PC-3 (cell line): ENCODE results near the gene BTG4. TPM values are rescaled to one million over a fixed set of nuclear protein-coding genes. Genes with fewer than 3 reads are reported as not detected.

Experiments used
- ATAC-seq: fragments of 200-7000 bp; cut with Tn5 transposase; 2 replicates; pipeline ENCODE4 v1.9.1; 2020; ENCODE audit warnings: mild to moderate bottlenecking, moderate library complexity
- BruUV-seq: library from RNA; stranded (reverse); fragments of 400-500 nt; replicated peaks from 2 replicates; lab custom pipeline; 2021; lab: Mats Ljungman, UMichigan
- CTCF ChIA-PET: fragments of 300-600 bp; sonication (Branson Sonifier 250); formaldehyde crosslinking; loops from one replicate; lab custom pipeline; 2022; ENCODE audit warnings: antibody characterized with exemption; lab: Charles Lee
- POLR2A ChIA-PET: fragments of 300-600 bp; sonication (Branson Sonifier 250); formaldehyde crosslinking; loops from one replicate; lab custom pipeline; 2022; ENCODE audit warnings: antibody characterized with exemption; ENCODE audit not compliant: unreplicated experiment; lab: Charles Lee
- DNase-seq: peaks from one replicate; pipeline ENCODE4 v3.0.0-alpha.2; 2015
- H2AFZ ChIP-seq: fragments of 300-600 bp; sonication (generic); 2 replicates; pipeline ENCODE4 v1.6.0; 2016; ENCODE audit warnings: antibody characterized with exemption, low read length
- H3F3A ChIP-seq: fragments of 300-600 bp; sonication (generic); one replicate; pipeline ENCODE4 v1.6.0; 2017; ENCODE audit warnings: antibody characterized with exemption, low read length, control low read depth, mild to moderate bottlenecking; ENCODE audit not compliant: unreplicated experiment
- H3K27ac ChIP-seq: fragments of 300-600 bp; sonication (generic); 2 replicates; pipeline ENCODE4 v1.5.1; 2016; ENCODE audit warnings: mild to moderate bottlenecking, low read length
- H3K27me3 ChIP-seq: fragments of 300-600 bp; sonication (generic); 2 replicates; pipeline ENCODE4 v1.6.1; 2016; ENCODE audit warnings: low read length, mixed read lengths
- H3K36me3 ChIP-seq: fragments of 300-600 bp; sonication (generic); 2 replicates; pipeline ENCODE4 v1.6.1; 2016; ENCODE audit warnings: low read depth, mixed run types, low read length, mixed read lengths
- H3K4me1 ChIP-seq: fragments of 300-600 bp; sonication (generic); 2 replicates; pipeline ENCODE4 v1.5.1; 2016; ENCODE audit warnings: low read length; ENCODE audit not compliant: insufficient read depth
- H3K4me2 ChIP-seq: fragments of 300-600 bp; sonication (generic); 2 replicates; pipeline ENCODE4 v1.6.0; 2016; ENCODE audit warnings: low read length
- H3K4me3 ChIP-seq: fragments of 300-600 bp; sonication (generic); 2 replicates; pipeline ENCODE4 v1.5.1; 2016; ENCODE audit warnings: mild to moderate bottlenecking, low read length, mixed read lengths
- H3K79me2 ChIP-seq: fragments of 300-600 bp; sonication (generic); 2 replicates; pipeline ENCODE4 v1.6.1; 2017; ENCODE audit warnings: low read length, mixed read lengths
- H3K9ac ChIP-seq: fragments of 300-600 bp; sonication (generic); 2 replicates; pipeline ENCODE4 v1.6.0; 2016; ENCODE audit warnings: mild to moderate bottlenecking, low read length
- H3K9me2 ChIP-seq: fragments of 300-600 bp; sonication (generic); replicated peaks from 2 replicates; pipeline ENCODE4 v1.6.1; 2016; ENCODE audit warnings: mixed run types, low read length, mixed read lengths
- H3K9me3 ChIP-seq: fragments of 300-600 bp; sonication (generic); 2 replicates; pipeline ENCODE4 v1.6.1; 2016; ENCODE audit warnings: low read length, mixed read lengths
- H4K20me1 ChIP-seq: fragments of 300-600 bp; sonication (generic); 2 replicates; pipeline ENCODE4 v1.6.1; 2016; ENCODE audit warnings: low read length, mixed read lengths
- CTCF ChIP-seq: fragments of 300-600 bp; sonication (generic); conservative IDR thresholded peaks from 2 replicates; pipeline ENCODE4 v1.5.1; 2017; ENCODE audit warnings: antibody characterized with exemption, low read depth, mild to moderate bottlenecking, low read length
- EZH2 ChIP-seq: fragments of 300-600 bp; sonication (generic); IDR thresholded peaks from one replicate; pipeline ENCODE4 v1.6.1; 2017; ENCODE audit warnings: antibody characterized with exemption, mild to moderate bottlenecking, low read length; ENCODE audit not compliant: unreplicated experiment
- EZH2phosphoT487 ChIP-seq: fragments of 300-600 bp; sonication (generic); IDR thresholded peaks from 2 replicates; pipeline ENCODE4 v1.6.1; 2018; ENCODE audit warnings: mild to moderate bottlenecking, antibody characterized with exemption, low read length, borderline replicate concordance
- intact Hi-C: fragments of 100-400 bp; cut with micrococcal nuclease; formaldehyde crosslinking; loops from 2 replicates; pipeline ENCODE4 v1.9.0; 2023
- total RNA-seq: library from RNA; depleted of rRNA; stranded (reverse); fragments of >200 nt; gene quantifications from 2 replicates; pipeline ENCODE4 v1.2.3, GENCODE V29; 2014

The BTG4 gene
- total RNA-seq, 1 experiment from 2014 or later, result not detected

DNA sequence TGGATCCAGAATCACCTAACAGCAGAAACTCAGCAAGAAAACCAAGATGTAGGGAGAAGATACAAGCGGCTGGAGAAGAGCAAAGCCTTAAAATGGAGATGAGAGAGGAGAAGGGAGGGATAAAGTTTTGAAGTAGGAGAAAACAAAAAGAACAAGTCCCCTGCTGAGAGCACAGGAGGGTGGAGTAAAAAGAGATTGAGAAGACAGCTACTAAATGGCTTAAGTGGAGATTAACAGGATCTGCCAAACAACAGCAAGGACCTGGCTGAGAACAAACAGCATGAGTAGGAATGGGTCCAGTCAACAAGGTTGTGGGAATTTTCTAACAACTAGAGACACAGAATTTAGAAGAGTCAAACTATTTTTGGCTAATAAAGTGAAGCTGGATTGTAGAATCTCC, 18.1 kb downstream of the BTG4 start:
- Histone ChIP-seq H3K4me3 (no peak overlapping the region), H2AFZ (0 out of 2 replicates have a peak overlapping the region, but pooled peaks have one; percentile 16), H3K9me3 (no peaks in the 10 kb centered on the region), H3K36me3 (no peaks in the 10 kb centered on the region), H3K79me2 (no peaks in the 10 kb centered on the region), H3K4me1 (no peaks in the 10 kb centered on the region), H3K27ac (no peak overlapping the region), H3K9ac (no peak overlapping the region), H3F3A (no peaks in the 10 kb centered on the region), H3K9me2 (no peaks in the 10 kb centered on the region), H3K27me3 (no peaks in the 10 kb centered on the region), H3K4me2 (no peak overlapping the region), H4K20me1 (no peaks in the 10 kb centered on the region)
- DNase-seq (no peak), ATAC-seq (no peak)
- ChIA-PET POLR2A (no interaction called here), CTCF (interaction anchor here (0.6 kb wide), 1 partner anchor 55 kb away, joined by 7 read pairs; no protein-coding TSS in a partner anchor)
- TF ChIP-seq EZH2, result no peak
- TF ChIP-seq EZH2phosphoT487, result no peak
- intact Hi-C loops, result no loop called here
- BruUV-seq, result no TSS peak

DNA sequence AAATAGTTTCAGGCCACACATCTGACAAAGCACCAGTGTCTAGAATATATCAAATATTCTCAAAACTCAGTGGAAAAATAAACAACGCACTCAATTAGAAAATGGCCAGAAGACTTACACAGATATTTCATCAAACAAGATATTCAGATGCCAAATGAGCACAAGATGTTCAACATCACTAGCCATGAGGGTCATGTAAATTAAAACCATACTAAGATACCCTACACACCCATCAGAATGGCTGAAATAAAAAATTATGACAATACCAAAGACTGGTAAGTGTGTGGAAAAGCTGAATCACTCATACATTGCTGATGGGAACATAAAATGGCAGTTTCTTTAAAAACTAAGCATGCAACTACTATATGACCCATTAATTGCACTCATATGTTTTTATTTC, 21.7 kb downstream of the BTG4 start:
- CTCF ChIA-PET, result no interaction called here
- intact Hi-C loops, result no loop called here
- Histone ChIP-seq H3K27me3 (no peaks in the 10 kb centered on the region), H3K4me2 (no peak overlapping the region), H3K9me2 (no peaks in the 10 kb centered on the region), H3F3A (no peaks in the 10 kb centered on the region), H3K27ac (no peak overlapping the region), H4K20me1 (no peaks in the 10 kb centered on the region), H3K9ac (no peak overlapping the region), H3K4me3 (no peak overlapping the region), H3K4me1 (no peaks in the 10 kb centered on the region), H3K36me3 (no peaks in the 10 kb centered on the region), H2AFZ (no peak overlapping the region), H3K9me3 (peaks cover 4% of the 10 kb centered on the region; the same call in 1 of the 2 replicates), H3K79me2 (no peaks in the 10 kb centered on the region)
- POLR2A ChIA-PET, result no interaction called here
- no TSS peak for BruUV-seq
- ATAC-seq (no peak), DNase-seq (no peak)
- TF ChIP-seq CTCF (no peak), EZH2phosphoT487 (no peak), EZH2 (no peak)

GRCh38 chr11:111483431-111483830, 28.8 kb downstream of the BTG4 start:
- H3F3A ChIP-seq, result no peaks in the 10 kb centered on the region
- H3K9me2 ChIP-seq, result no peaks in the 10 kb centered on the region
- no TSS peak for BruUV-seq
- no peak for ATAC-seq
- no peaks in the 10 kb centered on the region for H3K79me2 ChIP-seq
- CTCF ChIA-PET, result no interaction called here
- intact Hi-C loops, result no loop called here
- DNase-seq, result no peak
- H3K27me3 ChIP-seq, result no peaks in the 10 kb centered on the region
- TF ChIP-seq CTCF (no peak), EZH2 (no peak)
- no peaks in the 10 kb centered on the region for H3K4me1 ChIP-seq
- no peaks in the 10 kb centered on the region for H4K20me1 ChIP-seq
- no peak overlapping the region for H2AFZ ChIP-seq
- no peak overlapping the region for H3K27ac ChIP-seq
- POLR2A ChIA-PET, result no interaction called here
- H3K9ac ChIP-seq, result no peak overlapping the region
- H3K9me3 ChIP-seq, result peaks cover 10% of the 10 kb centered on the region; the same call in 1 of the 2 replicates
- H3K4me2 ChIP-seq, result no peak overlapping the region
- H3K36me3 ChIP-seq, result no peaks in the 10 kb centered on the region; the same call in 1 of the 2 replicates
- no peak overlapping the region for H3K4me3 ChIP-seq
